ENCODE data around the gene BSG. TPM values are rescaled to one million over a fixed set of nuclear protein-coding genes. Genes with fewer than 3 reads are reported as not detected.
A peak's percentile ranks its signal among the peaks of the same experiment; 100 is the strongest.
"Not testable (repeated sequence)": the region's sequence is repeated elsewhere in the genome, so short reads cannot be mapped to it uniquely, and the experiment has no call there.

Gene BSG
- total RNA-seq, 2 donors from 2014 or later = 236 to 274 TPM

- H3K4me3 Mint-ChIP-seq = no peak overlapping the region
- no peak for DNase-seq (ENCODE audit: low spot score)
- H3K27ac Mint-ChIP-seq = no peak overlapping the region
- no peaks in the 10 kb centered on the region for H3K9me3 Mint-ChIP-seq
- ATAC-seq = no peak
- H3K27me3 Mint-ChIP-seq = no peaks in the 10 kb centered on the region
- H3K4me1 Mint-ChIP-seq (ENCODE audit: low read depth in 2 of 2) = peaks cover 0 to 5% of the 10 kb centered on the region in 2 donors
- no peaks in the 10 kb centered on the region for H3K36me3 Mint-ChIP-seq
These were observed 52.9 kb downstream of the BSG start for GRCh38 chr19:625257-625656.

DNA sequence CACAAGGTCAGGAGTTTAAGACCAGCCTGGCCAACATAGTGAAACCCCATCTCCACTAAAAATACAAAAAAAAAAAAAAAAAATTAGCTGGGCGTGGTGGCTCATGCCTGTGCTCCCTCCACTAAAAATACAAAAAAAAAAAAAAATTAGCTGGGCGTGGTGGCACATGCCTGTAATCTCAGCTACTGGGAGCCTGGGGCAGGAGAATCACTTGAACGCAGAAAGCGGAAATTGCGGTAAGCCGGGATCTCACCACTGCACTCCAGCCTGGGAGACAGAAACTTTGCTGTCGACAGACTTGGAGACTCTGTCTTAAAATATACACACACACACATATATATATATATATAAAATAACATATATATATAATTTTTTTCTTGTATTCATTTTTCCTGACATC is 54.2 kb downstream of the BSG start:
- H3K4me3 Mint-ChIP-seq, H3K36me3 Mint-ChIP-seq: not testable (repeated sequence)

DNA sequence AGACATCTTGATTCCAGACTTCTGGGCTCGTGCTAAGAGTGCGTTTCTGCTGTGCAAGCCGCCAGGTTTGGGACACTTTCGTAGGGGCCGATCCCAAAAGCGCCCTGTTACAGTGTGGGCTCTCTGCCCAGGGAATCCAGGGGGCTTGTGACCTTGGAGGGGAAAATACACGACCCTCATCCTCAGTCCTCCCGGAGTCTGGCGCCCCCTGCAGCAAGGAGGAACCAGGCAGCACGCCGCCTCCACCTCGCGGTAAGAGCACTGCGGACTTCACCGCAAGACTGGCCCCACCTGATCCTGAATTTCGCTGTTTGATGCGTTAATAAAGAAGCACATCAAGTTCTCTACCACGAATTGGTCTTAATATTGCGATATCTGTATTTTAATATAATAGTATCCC is 55.8 kb downstream of the BSG start:
- Mint-ChIP-seq H3K36me3 (no peaks in the 10 kb centered on the region), H3K27ac (no peak overlapping the region)
- no peak for DNase-seq (ENCODE audit: low spot score)

More for the DNA sequence above, 54.2 kb downstream of the BSG start:
- not testable (repeated sequence) for ATAC-seq; H3K27ac Mint-ChIP-seq; H3K27me3 Mint-ChIP-seq; H3K9me3 Mint-ChIP-seq; DNase-seq (ENCODE audit: low spot score)
- peaks cover 0 to 10% of the 10 kb centered on the region in 2 donors for H3K4me1 Mint-ChIP-seq (ENCODE audit: low read depth in 2 of 2)

GRCh38 chr19:629515-629914 is 57.1 kb downstream of the BSG start:
- H3K9me3 Mint-ChIP-seq; ATAC-seq; H3K36me3 Mint-ChIP-seq; DNase-seq (ENCODE audit: low spot score); H3K27ac Mint-ChIP-seq; H3K27me3 Mint-ChIP-seq; H3K4me3 Mint-ChIP-seq: not testable (repeated sequence)
- H3K4me1 Mint-ChIP-seq (ENCODE audit: low read depth in 2 of 2) = peaks cover 9 to 18% of the 10 kb centered on the region in 2 donors

More for the DNA sequence above, 55.8 kb downstream of the BSG start:
- H3K4me3 Mint-ChIP-seq = no peak overlapping the region
- H3K4me1 Mint-ChIP-seq (ENCODE audit: low read depth in 2 of 2) = peaks cover 0 to 10% of the 10 kb centered on the region in 2 donors
- H3K27me3 Mint-ChIP-seq = no peaks in the 10 kb centered on the region
- H3K9me3 Mint-ChIP-seq = no peaks in the 10 kb centered on the region
- no peak for ATAC-seq

GRCh38 chr19:629961-630714 is 57.7 kb downstream of the BSG start:
- H3K27me3 Mint-ChIP-seq = no peaks in the 10 kb centered on the region
- H3K4me1 Mint-ChIP-seq (ENCODE audit: low read depth in 2 of 2) = peaks cover 9 to 18% of the 10 kb centered on the region in 2 donors
- H3K4me3 Mint-ChIP-seq = no peak overlapping the region
- no peak overlapping the region for H3K27ac Mint-ChIP-seq
- ATAC-seq (no peak), DNase-seq (ENCODE audit: low spot score) (no peak)
- H3K9me3 Mint-ChIP-seq = no peaks in the 10 kb centered on the region
- no peaks in the 10 kb centered on the region for H3K36me3 Mint-ChIP-seq

DNA sequence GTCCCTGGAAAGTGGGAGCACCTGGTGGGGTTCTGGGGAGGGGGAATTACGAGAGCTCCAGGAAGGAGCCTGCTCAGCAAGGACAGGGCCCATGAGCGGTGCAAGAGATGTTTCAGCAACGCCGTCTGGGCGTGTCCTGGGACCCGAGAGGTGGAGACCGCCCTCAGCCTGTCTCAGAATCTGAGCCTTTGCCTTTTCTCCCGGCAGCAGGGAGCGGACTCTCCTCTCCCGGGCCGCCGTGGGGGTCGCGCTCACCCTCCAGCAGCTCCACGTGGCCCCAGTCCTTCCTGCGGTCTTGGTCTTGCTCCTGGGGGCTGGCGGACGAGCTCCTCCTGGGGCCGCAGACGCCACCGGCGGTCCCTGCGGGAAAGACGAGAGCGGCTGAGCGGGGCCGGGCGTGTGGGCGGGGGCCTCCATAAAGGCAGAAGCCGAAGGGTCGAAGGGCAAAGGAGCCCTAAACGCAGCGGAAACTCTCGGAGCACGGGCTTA is 60.2 kb downstream of the BSG start:
- peaks cover 9 to 16% of the 10 kb centered on the region in 2 donors for H3K4me1 Mint-ChIP-seq (ENCODE audit: low read depth in 2 of 2)
- no peaks in the 10 kb centered on the region for H3K36me3 Mint-ChIP-seq
- DNase-seq (ENCODE audit: low spot score) (no peak), ATAC-seq (peak; percentile 30 to 32)
- no peaks in the 10 kb centered on the region for H3K9me3 Mint-ChIP-seq
- H3K4me3 Mint-ChIP-seq = peak overlapping the region; percentile 91
- H3K27ac Mint-ChIP-seq = peak overlapping the region; percentile 82 to 83
- H3K27me3 Mint-ChIP-seq = no peaks in the 10 kb centered on the region

Other genes with a start within 250 kb of the BSG start
- 10 to 100 TPM; 26.2 to 39.4 TPM for gene MIER2, start 227.8 kb upstream of the BSG start, total RNA-seq
- gene C2CD4C, start 163.4 kb upstream of the BSG start, total RNA-seq = not detected
- under 1 TPM in 1 of 2 donors, not detected in 1; 0.67 TPM for gene SHC2, start 111.6 kb upstream of the BSG start, total RNA-seq
- under 1 TPM in 1 of 2 donors, not detected in 1; 0.33 TPM for gene MADCAM1, start 76.1 kb upstream of the BSG start, total RNA-seq
- 10 to 100 TPM; 16.3 to 17.7 TPM for gene TPGS1, start 65.1 kb upstream of the BSG start, total RNA-seq
- gene CDC34, start 40.8 kb upstream of the BSG start, total RNA-seq = 10 to 100 TPM; 46.5 to 73.2 TPM
- gene GZMM, start 28.5 kb upstream of the BSG start, total RNA-seq = 10 to 100 TPM; 34.5 to 49.7 TPM
- gene HCN2, start 17.3 kb downstream of the BSG start, total RNA-seq = under 1 TPM; 0.29 to 0.64 TPM
- gene POLRMT, start 60.9 kb downstream of the BSG start, total RNA-seq = 100 to 1,000 TPM in 1 of 2 donors, 10 to 100 TPM in 1; 55.0 to 104 TPM
- gene FGF22, start 67.3 kb downstream of the BSG start, total RNA-seq = not detected
- gene RNF126, start 90.6 kb downstream of the BSG start, total RNA-seq = 100 to 1,000 TPM in 1 of 2 donors, 10 to 100 TPM in 1; 77.7 to 138 TPM
- gene FSTL3, start 103.8 kb downstream of the BSG start, total RNA-seq = 1 to 10 TPM; 1.7 to 3.6 TPM
- 1 to 10 TPM in 1 of 2 donors, not detected in 1; 1.4 TPM for gene PRSS57, start 122.9 kb downstream of the BSG start, total RNA-seq
- not detected for gene PALM, start 136.3 kb downstream of the BSG start, total RNA-seq
- gene MISP, start 178.5 kb downstream of the BSG start, total RNA-seq = not detected
- gene PTBP1, start 224.9 kb downstream of the BSG start, total RNA-seq = 100 to 1,000 TPM; 604 to 619 TPM
- not detected for gene PLPPR3, start 249.4 kb downstream of the BSG start, total RNA-seq

All from natural killer cell treated with Interleukin-12 subunit alpha and Interleukin-12 subunit beta and Interleukin-15 and Interleukin-18, amount 100 ng/mL, for 72 hours (primary cell).